ENCODE measurements around the gene HCLS1.
"Not testable (repeated sequence)": the region's sequence is repeated elsewhere in the genome, so short reads cannot be mapped to it uniquely, and the experiment has no call there.

Gene HCLS1

DNA sequence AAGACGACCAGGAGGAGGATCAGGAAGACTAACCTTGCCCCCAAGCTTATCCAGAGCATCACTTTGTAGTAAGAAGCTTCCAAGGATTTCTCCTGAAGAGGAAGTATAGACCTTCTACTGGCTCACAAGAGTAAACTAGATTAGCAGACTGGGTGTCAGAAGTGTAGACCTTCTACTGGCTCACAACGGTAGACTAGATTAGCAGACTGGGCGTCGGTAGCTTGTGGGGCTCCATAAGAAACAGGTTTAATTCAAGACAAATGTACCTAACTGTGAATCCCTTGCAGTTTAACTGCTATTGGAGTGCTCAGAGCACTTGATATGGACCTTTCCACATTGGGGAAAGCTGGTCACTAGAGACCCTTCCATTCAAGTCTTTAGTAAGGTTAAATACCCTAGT is 54.6 kb downstream of the HCLS1 start:
- DNase-seq (ENCODE audit: low read depth), result no peak
- TF ChIP-seq, protein P1, sequence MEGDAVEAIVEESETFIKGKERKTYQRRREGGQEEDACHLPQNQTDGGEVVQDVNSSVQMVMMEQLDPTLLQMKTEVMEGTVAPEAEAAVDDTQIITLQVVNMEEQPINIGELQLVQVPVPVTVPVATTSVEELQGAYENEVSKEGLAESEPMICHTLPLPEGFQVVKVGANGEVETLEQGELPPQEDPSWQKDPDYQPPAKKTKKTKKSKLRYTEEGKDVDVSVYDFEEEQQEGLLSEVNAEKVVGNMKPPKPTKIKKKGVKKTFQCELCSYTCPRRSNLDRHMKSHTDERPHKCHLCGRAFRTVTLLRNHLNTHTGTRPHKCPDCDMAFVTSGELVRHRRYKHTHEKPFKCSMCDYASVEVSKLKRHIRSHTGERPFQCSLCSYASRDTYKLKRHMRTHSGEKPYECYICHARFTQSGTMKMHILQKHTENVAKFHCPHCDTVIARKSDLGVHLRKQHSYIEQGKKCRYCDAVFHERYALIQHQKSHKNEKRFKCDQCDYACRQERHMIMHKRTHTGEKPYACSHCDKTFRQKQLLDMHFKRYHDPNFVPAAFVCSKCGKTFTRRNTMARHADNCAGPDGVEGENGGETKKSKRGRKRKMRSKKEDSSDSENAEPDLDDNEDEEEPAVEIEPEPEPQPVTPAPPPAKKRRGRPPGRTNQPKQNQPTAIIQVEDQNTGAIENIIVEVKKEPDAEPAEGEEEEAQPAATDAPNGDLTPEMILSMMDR (IDR thresholded peaks at IDR 0.05; ENCODE audit: control insufficient read depth, insufficient read depth, low read depth, low read length, missing control alignments), result no peak

DNA sequence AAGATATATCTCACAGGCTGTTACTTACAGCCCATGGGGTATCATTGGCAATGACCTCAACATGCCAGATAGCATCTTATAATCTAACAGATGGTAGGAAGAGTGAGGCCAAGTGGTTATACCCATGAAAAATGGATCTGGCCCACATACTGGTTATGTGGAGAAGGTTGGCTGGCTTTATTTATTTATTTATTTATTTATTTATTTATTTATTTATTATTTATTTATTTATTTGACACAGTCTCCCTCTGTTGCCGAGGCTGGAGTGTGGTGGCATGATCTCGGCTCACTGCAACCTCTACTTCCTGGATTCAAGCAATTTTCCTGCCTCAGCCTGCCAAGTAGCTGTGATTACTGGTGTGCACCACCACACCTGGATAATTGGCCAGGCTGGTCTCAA is 55.9 kb downstream of the HCLS1 start:
- DNase-seq (ENCODE audit: low read depth), result no peak
- TF ChIP-seq, protein P1 (IDR thresholded peaks at IDR 0.05; ENCODE audit: control insufficient read depth, insufficient read depth, low read depth, low read length, missing control alignments), result no peak
- no peak overlapping the region for H3K4me3 ChIP-seq (ENCODE audit: control insufficient read depth, low read depth, low read length)

More for the DNA sequence above, 54.6 kb downstream of the HCLS1 start:
- H3K4me3 ChIP-seq (ENCODE audit: control insufficient read depth, low read depth, low read length), result no peak overlapping the region

DNA sequence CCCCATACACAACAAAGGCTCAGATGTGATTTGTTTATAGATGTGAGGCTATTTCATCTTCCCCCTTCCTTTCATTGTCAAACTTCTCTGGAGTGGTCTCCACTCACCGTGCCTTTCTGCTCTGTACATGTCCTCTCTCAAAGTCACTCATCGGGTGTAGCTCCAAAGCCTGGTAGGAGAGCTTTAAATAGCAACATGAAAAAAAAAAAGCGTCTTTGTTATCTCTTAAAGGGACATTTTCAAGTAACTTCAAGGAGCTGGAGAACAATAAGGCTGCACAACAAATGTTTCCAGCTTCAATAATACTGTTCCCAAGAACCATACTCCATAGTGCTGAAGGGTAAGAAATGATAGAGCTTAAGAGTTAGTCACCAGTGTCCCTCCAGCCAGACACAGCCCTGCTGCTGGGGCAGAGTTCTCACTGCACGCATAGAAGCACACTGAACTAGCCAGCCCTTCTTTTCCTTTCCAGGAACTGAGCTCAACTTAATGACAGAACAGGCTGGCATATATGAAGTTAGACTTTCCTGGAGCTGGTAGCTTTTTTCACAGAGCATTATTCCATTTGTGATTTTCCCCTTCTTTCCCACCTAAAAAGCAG is 59.4 kb downstream of the HCLS1 start:
- no peak for DNase-seq (ENCODE audit: low read depth)
- TF ChIP-seq, protein P1 (IDR thresholded peaks at IDR 0.05; ENCODE audit: control insufficient read depth, insufficient read depth, low read depth, low read length, missing control alignments), result no peak
- no peak overlapping the region for H3K4me3 ChIP-seq (ENCODE audit: control insufficient read depth, low read depth, low read length)

DNA sequence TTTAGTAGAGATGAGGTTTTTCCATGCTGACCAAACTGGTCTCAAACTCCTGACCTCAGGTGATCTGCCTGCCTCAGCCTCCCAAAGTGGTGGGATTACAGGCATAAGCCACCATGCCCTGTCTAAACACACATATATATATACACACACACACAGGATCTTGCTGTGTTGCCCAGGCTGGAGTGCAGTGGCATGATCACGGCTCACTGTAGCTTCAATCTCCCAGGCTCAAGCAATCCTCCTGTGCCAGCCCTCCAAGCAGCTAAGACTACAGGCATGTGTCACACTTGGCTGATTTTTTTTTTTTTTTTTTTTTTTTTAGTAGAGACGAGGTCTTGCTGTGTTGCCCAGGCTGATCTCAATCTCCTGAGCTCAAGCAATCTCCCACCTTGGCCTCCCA is 60.8 kb downstream of the HCLS1 start:
- DNase-seq (ENCODE audit: low read depth), result not testable (repeated sequence)

DNA sequence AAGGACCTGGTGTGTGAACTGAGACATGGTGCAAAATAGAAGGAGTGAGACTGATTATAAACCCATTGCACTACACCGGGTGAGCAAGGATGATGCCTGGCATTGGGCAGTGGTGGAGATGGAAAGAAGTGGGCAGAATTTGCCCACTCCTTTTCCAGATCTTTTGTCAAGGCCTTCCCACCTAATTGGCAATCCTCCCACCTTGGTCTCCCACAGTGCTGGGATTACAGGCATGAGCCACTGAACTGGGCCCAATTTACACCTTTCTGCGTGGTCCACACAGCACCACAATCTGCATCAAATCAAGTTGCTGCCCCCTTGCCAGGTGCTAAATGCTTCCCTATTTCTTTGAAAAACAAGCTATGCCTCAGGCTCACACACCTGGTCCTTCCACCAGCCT is 62.1 kb downstream of the HCLS1 start:
- TF ChIP-seq, protein P1 (IDR thresholded peaks at IDR 0.05; ENCODE audit: control insufficient read depth, insufficient read depth, low read depth, low read length, missing control alignments), result no peak
- DNase-seq (ENCODE audit: low read depth), result no peak
- no peak overlapping the region for H3K4me3 ChIP-seq (ENCODE audit: control insufficient read depth, low read depth, low read length)

More for the DNA sequence above, 60.8 kb downstream of the HCLS1 start:
- not testable (repeated sequence) for H3K4me3 ChIP-seq (ENCODE audit: control insufficient read depth, low read depth, low read length)

DNA sequence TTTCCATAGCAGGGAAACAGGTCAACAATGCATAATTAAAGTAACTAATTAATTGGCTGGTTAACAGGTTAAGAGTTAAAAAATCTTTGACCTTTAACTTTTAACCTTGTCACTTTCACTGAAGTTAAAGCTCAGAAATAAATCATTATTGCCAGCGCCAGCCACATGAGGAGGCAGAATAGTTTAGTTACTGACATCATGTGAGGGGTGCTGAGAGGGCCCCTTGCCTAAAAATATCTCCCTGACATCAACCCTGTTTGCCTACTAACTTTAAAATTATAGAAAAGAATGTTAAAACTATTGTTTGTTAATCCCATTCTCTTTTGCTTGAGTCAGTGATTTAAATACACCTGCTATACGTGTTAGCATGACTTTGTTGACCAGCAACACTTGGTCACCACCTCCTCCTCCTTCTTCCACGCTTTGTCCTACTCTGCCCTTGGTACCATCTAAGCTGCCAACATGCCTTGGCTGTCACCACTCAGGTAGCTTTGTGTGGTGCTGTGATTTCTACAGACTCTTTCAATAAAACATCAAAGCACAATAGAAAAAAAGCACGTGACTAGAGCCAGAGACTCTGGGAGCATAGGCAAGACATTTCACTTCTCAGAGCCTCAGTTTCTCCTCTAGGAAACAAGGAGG is 64.8 kb downstream of the HCLS1 start:
- no peak overlapping the region for H3K4me3 ChIP-seq (ENCODE audit: control insufficient read depth, low read depth, low read length)
- DNase-seq (ENCODE audit: low read depth), result no peak
- TF ChIP-seq, protein P1 (IDR thresholded peaks at IDR 0.05; ENCODE audit: control insufficient read depth, insufficient read depth, low read depth, low read length, missing control alignments), result no peak

DNA sequence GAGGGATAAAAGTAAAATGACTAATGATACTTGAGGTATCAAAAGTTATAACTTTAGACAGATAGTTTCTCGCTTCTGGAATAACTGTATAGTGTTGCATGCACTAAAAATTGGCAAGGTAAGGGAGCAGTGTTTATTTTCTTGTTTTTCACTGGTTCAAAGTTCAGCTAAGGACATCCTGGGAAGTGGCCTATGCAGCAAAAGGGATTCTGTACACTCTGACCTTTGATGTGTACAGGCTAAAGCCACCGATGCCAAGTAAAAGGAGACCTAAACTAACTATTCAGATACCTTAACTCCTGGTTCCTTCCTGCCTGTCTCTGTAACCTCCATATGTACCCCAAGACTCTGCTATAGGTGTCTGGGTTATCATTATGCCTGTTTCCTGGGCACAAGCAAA is 65.9 kb downstream of the HCLS1 start:
- TF ChIP-seq, protein P1 (IDR thresholded peaks at IDR 0.05; ENCODE audit: control insufficient read depth, insufficient read depth, low read depth, low read length, missing control alignments), result no peak
- H3K4me3 ChIP-seq (ENCODE audit: control insufficient read depth, low read depth, low read length), result no peak overlapping the region
- DNase-seq (ENCODE audit: low read depth), result no peak

DNA sequence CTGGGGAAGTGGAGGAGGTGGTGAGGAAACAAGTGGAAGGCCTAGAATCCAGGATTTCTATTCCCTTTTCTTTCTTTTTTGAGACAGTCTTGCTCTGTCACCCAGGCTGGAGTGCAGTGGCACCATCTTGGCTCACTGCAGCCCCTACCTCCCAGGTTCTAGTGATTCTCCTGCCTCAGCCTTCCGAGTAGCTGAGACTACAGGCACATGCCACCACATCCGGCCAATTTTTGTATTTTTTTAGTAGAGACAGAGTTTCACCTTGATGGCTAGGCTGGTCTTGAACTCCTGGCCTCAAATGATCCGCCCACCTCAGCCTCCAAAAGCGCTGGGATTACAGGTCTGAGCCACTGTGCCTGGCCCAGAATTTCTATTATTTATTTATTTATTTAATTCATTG is 66.9 kb downstream of the HCLS1 start:
- H3K4me3 ChIP-seq (ENCODE audit: control insufficient read depth, low read depth, low read length); DNase-seq (ENCODE audit: low read depth): not testable (repeated sequence)

Data from AG09309 (cell line).